HUES64 (cell line): ENCODE measurements around the gene CCDC66.

Experiments
- H3K27ac ChIP-seq: 2 replicates; pipeline ENCODE4 v1.7.0; 2013; ENCODE audit warnings: low read depth, low read length, inconsistent platforms
- H3K27me3 ChIP-seq: 2 replicates; pipeline ENCODE4 v1.6.1; 2013; ENCODE audit warnings: mild to moderate bottlenecking, low read length; ENCODE audit not compliant: insufficient read depth
- H3K36me3 ChIP-seq: 2 replicates; pipeline ENCODE4 v1.6.1; 2013; ENCODE audit warnings: mild to moderate bottlenecking, low read length; ENCODE audit not compliant: insufficient read depth
- H3K4me1 ChIP-seq: 2 replicates; pipeline ENCODE4 v1.6.1; 2013; ENCODE audit warnings: mild to moderate bottlenecking, low read length, moderate library complexity; ENCODE audit not compliant: insufficient read depth
- H3K4me3 ChIP-seq: 2 replicates; pipeline ENCODE4 v1.5.1; 2013; ENCODE audit warnings: mild to moderate bottlenecking, low read length, moderate library complexity
- H3K9ac ChIP-seq: 2 replicates; pipeline ENCODE4 v1.6.1; 2013; ENCODE audit warnings: mild to moderate bottlenecking, low read depth, low read length
- H3K9me3 ChIP-seq: 2 replicates; pipeline ENCODE4 v1.6.1; 2013; ENCODE audit warnings: low read depth, low read length; ENCODE audit not compliant: insufficient read depth
- WGBS: fragments of 150-250, 120-280 bp; methylation state at CpG from one replicate; pipeline ENCODE4 v1.1.7; 2013; ENCODE audit warnings: missing lambda C conversion rate; 5-methylcytosine and 5-hydroxymethylcytosine counted together

CCDC66 gene

GRCh38 chr3:56621681-56622080 lies 64.7 kb downstream of the CCDC66 start:
- no peaks in the 10 kb centered on the region for H3K27me3 ChIP-seq
- no peaks in the 10 kb centered on the region for H3K4me1 ChIP-seq
- no peak overlapping the region for H3K27ac ChIP-seq
- peaks cover 97% of the 10 kb centered on the region for H3K36me3 ChIP-seq
- H3K9ac ChIP-seq = no peak overlapping the region
- H3K4me3 ChIP-seq = no peak overlapping the region
- WGBS = 96% methylated on average over 3 of the region's 3 CpGs
- H3K9me3 ChIP-seq = no peaks in the 10 kb centered on the region

GRCh38 chr3:56622381-56622780 lies 65.4 kb downstream of the CCDC66 start:
- Histone ChIP-seq H3K4me3 (no peak overlapping the region), H3K27ac (no peak overlapping the region), H3K9me3 (no peaks in the 10 kb centered on the region), H3K9ac (no peak overlapping the region), H3K27me3 (no peaks in the 10 kb centered on the region), H3K36me3 (peaks cover 97% of the 10 kb centered on the region), H3K4me1 (no peaks in the 10 kb centered on the region)
- WGBS = 100% methylated on average over 1 of the region's 3 CpGs

- Histone ChIP-seq H3K36me3 (peaks cover 96% of the 10 kb centered on the region), H3K4me3 (no peak overlapping the region)
Measured at GRCh38 chr3:56624725-56625124, 67.8 kb downstream of the CCDC66 start.

GRCh38 chr3:56629047-56629446 lies 72.1 kb downstream of the CCDC66 start:
- Histone ChIP-seq H3K27ac (no peak overlapping the region), H3K36me3 (peaks cover 80% of the 10 kb centered on the region), H3K4me1 (no peaks in the 10 kb centered on the region), H3K9me3 (no peaks in the 10 kb centered on the region), H3K4me3 (no peak overlapping the region), H3K9ac (no peak overlapping the region), H3K27me3 (no peaks in the 10 kb centered on the region)
- WGBS = 91% methylated on average over 2 of the region's 2 CpGs

More at GRCh38 chr3:56624725-56625124, 67.8 kb downstream of the CCDC66 start:
- Histone ChIP-seq H3K4me1 (no peaks in the 10 kb centered on the region), H3K27ac (no peak overlapping the region), H3K27me3 (no peaks in the 10 kb centered on the region), H3K9me3 (no peaks in the 10 kb centered on the region), H3K9ac (no peak overlapping the region)
- WGBS = 94% methylated on average over 3 of the region's 3 CpGs

- H3K27me3 ChIP-seq = no peaks in the 10 kb centered on the region
- no peak overlapping the region for H3K9ac ChIP-seq
- H3K9me3 ChIP-seq = no peaks in the 10 kb centered on the region
- H3K36me3 ChIP-seq = peaks cover 80% of the 10 kb centered on the region
- H3K27ac ChIP-seq = no peak overlapping the region
- no peaks in the 10 kb centered on the region for H3K4me1 ChIP-seq
- H3K4me3 ChIP-seq = no peak overlapping the region
Measured at GRCh38 chr3:56629451-56629850, 72.5 kb downstream of the CCDC66 start.

DNA sequence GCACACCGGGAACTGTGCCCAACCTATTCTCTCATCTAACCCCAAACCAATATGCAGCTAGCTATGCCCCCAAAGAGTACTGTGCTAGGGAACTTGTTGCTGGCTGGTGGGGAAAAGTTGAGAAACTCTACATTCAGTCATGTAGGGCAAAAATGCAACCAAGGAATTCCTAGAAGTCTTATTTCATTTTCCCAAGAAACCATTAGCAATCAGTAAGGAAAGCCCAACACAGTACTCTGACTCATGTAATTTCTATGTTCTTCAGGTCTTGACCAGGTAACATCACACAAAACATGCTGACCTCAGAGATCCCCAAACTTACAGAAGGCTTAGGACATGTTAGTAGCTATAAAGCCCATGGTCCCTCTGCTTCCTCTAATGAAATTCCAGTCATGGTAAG lies 74.0 kb downstream of the CCDC66 start:
- no peak overlapping the region for H3K9ac ChIP-seq
- whole genome bisulfite sequencing = no CpG with 5 or more reads among the region's 1 CpG
- no peak overlapping the region for H3K27ac ChIP-seq
- no peaks in the 10 kb centered on the region for H3K4me1 ChIP-seq
- no peak overlapping the region for H3K4me3 ChIP-seq
- no peaks in the 10 kb centered on the region for H3K9me3 ChIP-seq
- no peaks in the 10 kb centered on the region for H3K27me3 ChIP-seq
- peaks cover 80% of the 10 kb centered on the region for H3K36me3 ChIP-seq

GRCh38 chr3:56633181-56633580 lies 76.2 kb downstream of the CCDC66 start:
- Histone ChIP-seq H3K4me3 (no peak overlapping the region), H3K36me3 (peaks cover 80% of the 10 kb centered on the region), H3K9me3 (no peaks in the 10 kb centered on the region), H3K27me3 (no peaks in the 10 kb centered on the region), H3K4me1 (no peaks in the 10 kb centered on the region), H3K27ac (no peak overlapping the region), H3K9ac (no peak overlapping the region)
- 94% methylated on average over 4 of the region's 4 CpGs for WGBS

DNA sequence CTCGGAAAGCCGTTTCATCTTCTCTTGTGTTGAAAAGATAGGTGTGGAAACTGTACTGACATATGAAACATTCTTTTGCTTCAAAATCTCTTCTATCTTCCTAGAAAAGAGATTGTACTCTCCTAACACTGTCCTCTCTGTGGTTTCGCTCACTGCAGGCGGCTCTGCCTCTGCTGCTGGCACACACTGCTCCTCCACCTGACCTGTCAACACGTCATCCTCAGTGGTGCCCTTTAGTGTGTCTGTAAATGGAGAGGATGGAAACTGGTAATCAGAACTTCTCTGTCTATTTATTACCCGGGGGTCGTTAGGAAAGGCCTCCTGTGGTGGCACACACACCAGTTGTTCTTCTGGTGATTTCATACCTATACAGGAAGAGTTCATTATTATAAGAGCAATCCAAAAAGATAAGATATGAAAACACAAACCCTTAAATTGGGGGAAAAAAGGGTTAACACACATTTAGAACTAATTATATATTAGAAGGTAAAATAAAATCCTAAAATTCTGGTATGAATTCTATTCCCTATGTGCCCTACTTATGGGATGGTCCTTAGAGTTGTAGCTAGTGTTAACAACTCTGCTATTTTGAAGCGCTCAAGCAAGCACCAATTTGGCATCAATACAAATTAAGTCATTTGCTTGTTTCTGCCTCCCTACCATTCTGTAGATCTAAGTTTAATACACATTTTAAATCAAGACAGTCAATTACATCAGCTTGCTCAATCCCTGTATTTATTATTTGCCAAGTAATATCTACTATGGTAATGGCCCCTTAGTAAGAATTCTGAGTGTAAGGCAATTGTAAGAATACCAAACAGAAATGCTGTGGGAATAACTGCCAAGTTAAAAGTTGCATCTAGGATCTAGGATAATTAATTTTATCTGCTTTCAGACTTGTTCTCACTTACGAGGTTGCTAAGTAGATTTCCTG lies 76.9 kb downstream of the CCDC66 start:
- no peaks in the 10 kb centered on the region for H3K9me3 ChIP-seq
- no peak overlapping the region for H3K9ac ChIP-seq
- peaks cover 80% of the 10 kb centered on the region for H3K36me3 ChIP-seq
- H3K4me1 ChIP-seq = no peaks in the 10 kb centered on the region
- no peaks in the 10 kb centered on the region for H3K27me3 ChIP-seq
- no peak overlapping the region for H3K4me3 ChIP-seq
- H3K27ac ChIP-seq = no peak overlapping the region
- 90% methylated on average over 5 of the region's 9 CpGs for WGBS

GRCh38 chr3:56645407-56645806 lies 88.4 kb downstream of the CCDC66 start:
- Histone ChIP-seq H3K9me3 (no peaks in the 10 kb centered on the region), H3K4me3 (no peak overlapping the region), H3K27me3 (no peaks in the 10 kb centered on the region), H3K4me1 (no peaks in the 10 kb centered on the region), H3K27ac (no peak overlapping the region), H3K9ac (no peak overlapping the region), H3K36me3 (peaks cover 86% of the 10 kb centered on the region)
- WGBS = 79% methylated on average over 1 of the region's 2 CpGs

GRCh38 chr3:56654460-56654859 lies 97.5 kb downstream of the CCDC66 start:
- Histone ChIP-seq H3K4me3 (no peak overlapping the region), H3K9me3 (no peaks in the 10 kb centered on the region), H3K9ac (no peak overlapping the region), H3K4me1 (0 out of 2 replicates have a peak, but pooled peaks cover 5% of the 10 kb centered on the region), H3K36me3 (peaks cover 81% of the 10 kb centered on the region), H3K27ac (no peak overlapping the region), H3K27me3 (no peaks in the 10 kb centered on the region)
- 100% methylated on average over 1 of the region's 1 CpG for WGBS

- WGBS = no CpG with 5 or more reads among the region's 1 CpG
- H3K9ac ChIP-seq = no peak overlapping the region
- no peaks in the 10 kb centered on the region for H3K27me3 ChIP-seq
- 0 out of 2 replicates have a peak, but pooled peaks cover 5% of the 10 kb centered on the region for H3K4me1 ChIP-seq
- H3K9me3 ChIP-seq = no peaks in the 10 kb centered on the region
- H3K4me3 ChIP-seq = no peak overlapping the region
- peaks cover 81% of the 10 kb centered on the region for H3K36me3 ChIP-seq
- H3K27ac ChIP-seq = no peak overlapping the region
Measured at GRCh38 chr3:56655709-56656108, 98.7 kb downstream of the CCDC66 start.
